ENCODE measurements around the gene CERS6.

CERS6 gene

GRCh38 chr2:168765401-168765800 lies 309.3 kb downstream of the CERS6 start:
- no peak for TF ChIP-seq CTCF (IDR thresholded peaks at IDR 0.05)

- TF ChIP-seq CTCF (IDR thresholded peaks at IDR 0.05) = no peak
Observed at GRCh38 chr2:168766600-168766999, 310.5 kb downstream of the CERS6 start.

- TF ChIP-seq CTCF (IDR thresholded peaks at IDR 0.05) = no peak
Observed at GRCh38 chr2:168767258-168767657, 311.2 kb downstream of the CERS6 start.

GRCh38 chr2:168770796-168771195 lies 314.7 kb downstream of the CERS6 start:
- TF ChIP-seq CTCF (IDR thresholded peaks at IDR 0.05) = no peak

- no peak for TF ChIP-seq CTCF (IDR thresholded peaks at IDR 0.05)
Observed at GRCh38 chr2:168772704-168773103, 316.6 kb downstream of the CERS6 start.

GRCh38 chr2:168773128-168773527 lies 317.1 kb downstream of the CERS6 start:
- TF ChIP-seq CTCF (IDR thresholded peaks at IDR 0.05) = no peak

GRCh38 chr2:168773719-168774521 lies 317.8 kb downstream of the CERS6 start:
- peak; percentile 91 for TF ChIP-seq CTCF (IDR thresholded peaks at IDR 0.05)

- TF ChIP-seq CTCF (IDR thresholded peaks at IDR 0.05) = no peak
Observed at GRCh38 chr2:168775837-168776236, 319.8 kb downstream of the CERS6 start.

Data from LNCAP (cell line).